Lung (tissue), 12 donors: ENCODE data around the gene CXCL14. TPM values are rescaled to one million over a fixed set of nuclear protein-coding genes. Genes with fewer than 3 reads are reported as not detected.

ENCODE experiments used
- ATAC-seq: fragments of 200-7000 bp; cut with Tn5 transposase; one replicate; pipeline ENCODE4 v1.9.1; 2020; ENCODE audit warnings: moderate number of reproducible peaks; ENCODE audit not compliant: insufficient read depth, low FRiP score
- DNase-seq, 3 donors: peaks; one replicate each; pipeline ENCODE4 v3.0.0-alpha.2; 2013 to 2017
- H3K27ac ChIP-seq, 2 donors: one replicate each; pipeline ENCODE4 v1.5.1; 2013; ENCODE audit warnings: mild to moderate bottlenecking in 2 of 2, moderate library complexity in 2 of 2, control low read depth in 1 of 2, inconsistent platforms in 1 of 2, low read depth in 1 of 2, low read length in 1 of 2
- H3K27me3 ChIP-seq, 3 donors: one replicate each; pipeline ENCODE4 v1.5.1; 2013; ENCODE audit warnings: low read length in 2 of 3; ENCODE audit not compliant: control insufficient read depth in 3 of 3, insufficient read depth in 3 of 3
- H3K36me3 ChIP-seq, 4 donors: one replicate each; pipeline ENCODE4 v1.5.1; 2013; ENCODE audit warnings: low read length in 4 of 4, mild to moderate bottlenecking in 1 of 4, moderate library complexity in 1 of 4; ENCODE audit not compliant: control insufficient read depth in 4 of 4, insufficient read depth in 4 of 4
- H3K4me1 ChIP-seq, 5 donors: one replicate each; pipeline ENCODE4 v1.5.1; 2013; ENCODE audit warnings: low read length in 5 of 5, mild to moderate bottlenecking in 2 of 5, moderate library complexity in 1 of 5; ENCODE audit not compliant: control insufficient read depth in 5 of 5, insufficient read depth in 5 of 5
- H3K4me3 ChIP-seq: one replicate; pipeline ENCODE4 v1.5.1; 2013; ENCODE audit warnings: mild to moderate bottlenecking, control low read depth, moderate library complexity
- H3K9ac ChIP-seq, 2 donors: one replicate each; pipeline ENCODE4 v1.5.1; 2013; ENCODE audit warnings: low read length in 2 of 2, control low read depth in 1 of 2; ENCODE audit not compliant: insufficient read depth in 1 of 2
- H3K9me3 ChIP-seq, 4 donors: one replicate each; pipeline ENCODE4 v1.5.1; 2013; ENCODE audit warnings: low read length in 3 of 4, mild to moderate bottlenecking in 1 of 4, moderate library complexity in 1 of 4; ENCODE audit not compliant: control insufficient read depth in 4 of 4, insufficient read depth in 3 of 4
- CTCF ChIP-seq: IDR thresholded peaks from 2 replicates; pipeline ENCODE4 v1.5.1; 2012; ENCODE audit warnings: mild to moderate bottlenecking; ENCODE audit errors: control extremely low read depth, extremely low read depth
- WGBS, 2 donors: extraction: QIAGEN DNeasy Blood & Tissue Kit; methylation state at CpG; one replicate each; pipeline ENCODE4 v1.1.7; 2013; 5-methylcytosine and 5-hydroxymethylcytosine counted together
- polyA plus RNA-seq, 2 donors: library from polyadenylated mRNA; stranded (reverse); fragments of 200-250 nt; gene quantifications; one replicate each; pipeline ENCODE4 v1.2.1, GENCODE V29; 2013
- total RNA-seq, 2 donors: library from RNA; depleted of rRNA in 1 of 2; stranded (reverse); fragments of >200 nt in 1 of 2; gene quantifications; one replicate each; pipeline ENCODE4 v1.2.1, GENCODE V29; 2014 to 2021
- donor health status: control.
- donor health status: control.
- donor health status: Bipolar disorder and iron deficiency.
- donor health status: healthy.
- donor health status: DM: yes; HTN: yes; CAD: no.

CXCL14 gene
- total and polyA plus RNA-seq, 4 donors = 1.6 to 31.4 (median 2.4) TPM

GRCh38 chr5:135549413-135549812 is 29.4 kb downstream of the CXCL14 start:
- Histone ChIP-seq H3K27me3 (peaks cover 0 to 61% (median 57%) of the 10 kb centered on the region in 3 donors), H3K27ac (no peak overlapping the region), H3K4me1 (peaks cover 0 to 3% (median 0%) of the 10 kb centered on the region in 5 donors), H3K9ac (no peak overlapping the region), H3K9me3 (peaks cover 0 to 2% (median 0%) of the 10 kb centered on the region in 4 donors), H3K36me3 (no peaks in the 10 kb centered on the region), H3K4me3 (no peak overlapping the region)
- ATAC-seq = no peak
- 40 to 41% methylated on average over 4 of the region's 4 CpGs for WGBS, 2 donors
- DNase-seq = no peak
- TF ChIP-seq CTCF = no peak

- H3K4me1 ChIP-seq = peaks cover 0 to 16% (median 0%) of the 10 kb centered on the region in 5 donors
- DNase-seq (no peak), ATAC-seq (no peak)
- H3K9me3 ChIP-seq = peaks cover 0 to 2% (median 0%) of the 10 kb centered on the region in 4 donors
- 56 to 58% methylated on average over 8 of the region's 8 CpGs for WGBS, 2 donors
- H3K36me3 ChIP-seq = no peaks in the 10 kb centered on the region
- no peak overlapping the region for H3K4me3 ChIP-seq
- TF ChIP-seq CTCF = no peak
- H3K9ac ChIP-seq = no peak overlapping the region
- H3K27me3 ChIP-seq = peaks cover 0 to 75% (median 70%) of the 10 kb centered on the region in 3 donors
- H3K27ac ChIP-seq = no peak overlapping the region
Measured at GRCh38 chr5:135547590-135548254, 31.1 kb downstream of the CXCL14 start.

GRCh38 chr5:135546912-135547311 is 31.9 kb downstream of the CXCL14 start:
- Histone ChIP-seq H3K9me3 (peaks cover 0 to 2% (median 0%) of the 10 kb centered on the region in 4 donors), H3K9ac (no peak overlapping the region), H3K4me1 (peaks cover 0 to 16% (median 0%) of the 10 kb centered on the region in 5 donors), H3K27ac (no peak overlapping the region), H3K36me3 (no peaks in the 10 kb centered on the region), H3K4me3 (no peak overlapping the region), H3K27me3 (peaks cover 0 to 83% (median 78%) of the 10 kb centered on the region in 3 donors)
- no peak for DNase-seq
- WGBS, 2 donors = 54 to 60% methylated on average over 4 of the region's 4 CpGs
- no peak for TF ChIP-seq CTCF
- no peak for ATAC-seq
